GM18519 (cell line): ENCODE data around the gene VTI1A.

ENCODE experiments used
- ATAC-seq: cut with Tn5 transposase; IDR thresholded peaks from one replicate; pipeline ENCODE4 v1.9.1; 2021; ENCODE audit warnings: mild to moderate bottlenecking, moderate library complexity; ENCODE audit not compliant: unreplicated experiment, low FRiP score

VTI1A gene

DNA sequence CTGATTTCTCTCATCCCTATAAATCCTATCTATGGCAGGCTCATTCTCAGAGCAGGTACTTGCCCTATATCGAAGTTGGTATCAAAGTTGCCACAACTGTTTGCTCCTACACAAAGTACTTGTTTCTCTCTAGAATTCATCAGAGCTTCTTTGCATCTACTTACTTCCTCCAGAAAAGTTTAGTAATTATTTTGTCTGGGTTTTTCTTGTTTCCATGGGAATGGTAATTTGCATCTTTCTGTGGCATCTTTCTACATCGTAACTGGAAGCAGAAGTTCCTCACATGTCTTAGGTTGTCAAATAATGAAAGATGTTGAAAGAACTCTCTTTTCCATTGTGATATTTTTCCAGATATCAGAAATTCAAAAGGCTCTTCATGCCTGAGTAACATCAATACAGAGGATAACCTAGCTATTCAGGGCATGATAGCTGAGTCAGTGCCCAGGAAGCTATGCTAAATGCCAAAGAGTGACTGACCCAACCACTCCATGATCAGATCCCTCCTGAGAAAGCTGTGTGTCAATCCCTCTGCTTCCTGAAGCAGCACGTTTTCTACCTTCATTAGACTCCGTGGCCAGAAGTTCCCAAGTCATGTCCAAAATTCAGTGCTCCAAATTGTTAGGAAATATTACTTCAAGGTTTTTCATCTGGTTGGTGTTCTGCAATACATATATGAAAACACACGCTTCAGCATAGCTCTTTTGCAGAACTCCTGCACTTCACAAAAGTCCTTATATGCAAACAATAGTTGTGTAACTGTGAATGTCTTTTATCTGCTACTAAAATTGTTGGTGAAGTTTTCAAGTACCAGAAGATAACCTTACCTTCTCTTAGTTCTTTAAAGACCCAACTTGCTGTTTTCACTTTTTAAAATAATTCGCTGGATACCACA is 216.5 kb downstream of the VTI1A start:
- ATAC-seq, result no peak

DNA sequence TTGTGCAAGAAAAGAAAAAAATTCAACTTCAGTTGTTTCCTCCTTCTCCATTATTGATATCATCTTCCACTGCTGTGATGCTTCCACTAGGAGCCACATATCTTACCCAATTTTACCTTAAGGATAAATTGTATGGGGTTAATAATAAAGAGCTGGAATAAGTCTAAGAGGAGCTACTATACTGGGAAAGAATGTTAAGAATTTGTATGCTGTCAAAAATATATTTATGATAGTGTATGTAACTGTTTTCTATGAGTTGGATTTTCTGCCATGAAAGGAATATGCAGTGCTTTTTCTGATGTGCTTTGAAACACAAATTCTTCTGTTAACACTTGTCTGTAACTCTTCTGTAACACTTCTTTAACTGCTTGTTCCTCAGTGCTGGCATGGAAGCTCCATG is 219.1 kb downstream of the VTI1A start:
- no peak for ATAC-seq

DNA sequence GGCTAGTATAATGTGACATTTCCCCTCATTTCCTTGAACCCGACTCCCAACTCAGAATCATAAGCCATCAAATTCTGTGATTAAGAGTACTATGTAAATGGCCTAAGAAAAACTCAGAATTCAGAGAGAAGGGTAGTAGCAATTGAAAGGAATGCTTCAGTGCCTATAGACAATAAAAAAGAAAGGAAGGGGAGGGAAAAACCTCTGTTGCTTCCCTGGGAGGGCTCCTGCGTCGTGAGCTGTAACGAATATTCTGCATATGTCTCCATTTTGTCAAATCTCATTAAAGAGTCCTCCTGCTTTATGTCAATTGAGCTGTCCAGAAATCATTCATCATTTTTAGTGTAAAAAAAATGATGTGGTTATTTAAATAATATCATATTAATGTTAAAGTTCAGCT is 223.0 kb downstream of the VTI1A start:
- no peak for ATAC-seq

DNA sequence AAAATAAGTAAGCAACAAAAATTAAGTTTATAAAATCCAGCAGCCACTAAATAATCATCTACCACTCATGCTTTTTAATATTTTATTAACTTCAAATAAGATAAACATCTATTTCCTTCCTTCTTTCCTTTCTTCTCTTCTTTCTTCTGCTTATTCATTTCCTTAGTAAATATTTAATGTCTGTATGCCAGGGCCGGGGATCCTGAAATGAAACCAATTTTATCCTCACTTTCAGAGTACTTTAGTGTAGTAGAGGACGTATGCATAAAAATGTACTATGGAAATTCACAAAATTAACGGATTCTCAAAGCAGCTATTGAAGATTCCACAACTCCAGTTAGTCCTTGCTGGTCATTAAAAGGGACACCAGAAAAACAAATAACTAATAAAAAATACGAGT is 224.7 kb downstream of the VTI1A start:
- ATAC-seq, result no peak

DNA sequence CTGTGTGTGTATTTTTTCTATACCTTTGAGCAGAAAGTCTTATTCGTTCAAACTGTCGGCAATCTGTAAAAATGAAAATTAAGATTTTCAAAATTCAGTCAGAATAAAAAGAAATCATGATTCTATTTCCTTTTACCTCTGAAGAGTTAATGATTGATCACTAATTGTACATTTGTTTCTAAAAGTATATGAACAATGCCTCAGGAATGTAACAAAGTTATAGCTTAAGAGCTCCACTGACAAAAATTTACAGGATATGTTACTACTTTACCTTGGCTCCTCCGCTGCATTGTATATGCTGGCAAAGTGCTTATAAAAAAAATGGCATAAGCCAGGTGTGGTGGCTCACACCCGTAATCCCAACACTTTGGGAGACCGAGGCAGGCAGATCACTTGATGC is 225.7 kb downstream of the VTI1A start:
- no peak for ATAC-seq

DNA sequence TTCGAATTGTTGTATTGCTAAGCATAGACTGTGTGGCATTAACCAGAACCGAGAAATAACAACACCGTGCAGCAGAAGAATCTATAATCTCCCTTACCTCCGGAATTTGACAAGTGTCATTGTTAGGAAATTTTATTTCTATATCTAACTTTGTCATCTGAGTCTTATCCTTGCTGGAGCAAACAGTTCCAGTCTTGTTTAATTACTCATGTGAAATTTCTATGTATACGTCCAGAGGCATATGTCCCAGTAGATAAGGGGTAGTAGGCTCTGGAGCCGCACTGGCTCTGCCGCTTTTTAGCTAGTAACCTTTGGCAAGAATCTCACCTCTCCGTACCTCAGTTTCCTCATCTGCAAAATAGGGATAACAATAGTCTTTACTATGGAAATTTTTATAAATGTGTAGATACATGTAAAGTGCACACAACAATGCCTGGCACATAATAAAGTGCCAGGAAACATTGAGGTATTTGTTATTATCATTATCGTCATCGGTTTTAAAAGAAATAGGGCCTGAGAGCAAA is 228.6 kb downstream of the VTI1A start:
- ATAC-seq, result no peak

DNA sequence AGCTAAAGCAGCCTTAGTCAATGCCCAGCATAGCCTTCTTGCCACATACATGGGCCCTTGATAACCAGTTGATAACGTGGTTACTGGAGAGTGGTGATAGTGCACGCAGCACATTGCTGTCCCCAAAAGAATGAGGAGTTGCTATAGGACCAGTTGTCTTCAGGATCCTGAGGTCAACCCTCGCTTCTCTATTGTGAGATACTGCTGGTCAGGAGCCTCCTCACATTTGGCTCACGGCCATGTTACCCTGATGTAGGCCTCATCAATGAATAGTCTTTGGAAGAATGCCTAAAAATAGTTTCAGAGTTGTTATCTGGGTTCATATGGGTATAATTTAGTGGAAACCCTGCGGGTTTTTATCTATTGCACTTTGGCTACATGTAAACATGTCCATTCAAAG is 230.7 kb downstream of the VTI1A start:
- ATAC-seq, result no peak

DNA sequence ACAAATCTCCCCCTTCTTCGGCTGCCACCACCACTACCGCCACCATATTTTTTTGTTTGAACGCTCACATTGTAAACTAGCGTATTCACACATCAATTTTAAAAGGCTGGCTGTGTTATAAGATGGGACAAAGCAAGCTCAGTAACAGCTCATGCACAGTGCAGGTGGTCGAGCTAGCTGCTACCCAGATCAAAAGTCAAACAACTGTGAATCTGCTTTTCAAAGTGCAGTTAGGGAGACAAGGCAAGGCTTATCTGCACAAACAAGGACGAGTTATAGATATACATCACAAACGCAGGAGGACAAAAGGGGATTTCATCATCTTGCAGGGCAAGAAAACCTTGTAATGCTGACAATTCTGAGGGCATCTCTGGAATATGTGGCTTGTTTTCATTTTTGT is 231.6 kb downstream of the VTI1A start:
- no peak for ATAC-seq

DNA sequence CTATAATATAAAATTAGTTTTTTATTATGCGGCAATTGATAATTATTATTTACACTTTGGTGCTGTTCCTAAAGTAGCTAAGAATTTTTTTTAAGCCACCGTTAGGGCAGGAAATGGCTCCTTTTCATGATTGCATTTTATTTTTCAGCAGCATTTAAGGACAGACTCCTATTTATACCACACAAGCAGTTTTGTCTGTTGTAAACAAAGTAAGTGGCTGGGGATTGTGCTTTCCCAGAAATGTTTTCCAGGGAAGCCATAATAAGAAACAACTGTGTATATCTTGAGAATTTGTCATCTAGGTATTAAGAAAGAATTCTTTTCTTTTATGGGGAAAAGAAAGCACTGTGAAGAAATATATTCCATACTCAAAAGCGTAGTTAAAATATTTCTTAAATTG is 232.0 kb downstream of the VTI1A start:
- no peak for ATAC-seq

DNA sequence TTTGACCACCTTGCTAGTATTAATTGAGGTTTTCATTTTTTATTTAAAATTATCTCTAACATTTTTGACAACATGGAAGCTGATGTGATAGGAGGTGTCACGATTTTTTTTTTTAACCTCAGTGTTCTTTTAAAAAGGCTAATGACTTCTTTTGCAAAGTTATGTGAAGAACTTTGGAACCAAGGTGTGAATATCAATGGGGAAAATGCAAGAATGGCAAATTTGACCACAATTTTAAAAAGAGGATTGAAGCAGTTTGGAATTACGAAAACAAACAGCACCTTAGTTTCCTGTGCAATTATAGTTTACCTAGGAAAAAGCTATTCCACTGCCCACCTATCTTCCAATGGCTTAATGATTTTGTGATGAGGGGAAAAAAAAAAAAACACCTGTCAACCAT is 232.4 kb downstream of the VTI1A start:
- ATAC-seq, result no peak

DNA sequence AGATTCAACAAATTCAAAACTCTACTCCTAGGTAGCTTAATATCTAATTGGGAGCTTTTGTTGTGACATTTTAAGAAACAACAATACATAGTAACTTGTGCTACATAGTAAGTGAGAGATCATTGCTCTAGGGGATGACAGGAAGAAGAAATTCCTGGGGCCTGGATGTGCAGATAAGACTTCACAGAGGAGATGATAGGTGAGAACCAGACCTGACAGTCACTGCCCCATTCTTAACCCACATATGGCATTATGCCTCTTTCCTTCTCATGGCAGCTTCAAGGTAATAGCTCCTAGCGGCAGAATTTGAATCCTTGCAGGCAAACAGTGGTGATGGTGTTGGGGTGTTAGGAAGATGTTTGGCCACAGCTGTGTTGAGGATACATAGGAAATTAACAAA is 233.6 kb downstream of the VTI1A start:
- ATAC-seq, result no peak

DNA sequence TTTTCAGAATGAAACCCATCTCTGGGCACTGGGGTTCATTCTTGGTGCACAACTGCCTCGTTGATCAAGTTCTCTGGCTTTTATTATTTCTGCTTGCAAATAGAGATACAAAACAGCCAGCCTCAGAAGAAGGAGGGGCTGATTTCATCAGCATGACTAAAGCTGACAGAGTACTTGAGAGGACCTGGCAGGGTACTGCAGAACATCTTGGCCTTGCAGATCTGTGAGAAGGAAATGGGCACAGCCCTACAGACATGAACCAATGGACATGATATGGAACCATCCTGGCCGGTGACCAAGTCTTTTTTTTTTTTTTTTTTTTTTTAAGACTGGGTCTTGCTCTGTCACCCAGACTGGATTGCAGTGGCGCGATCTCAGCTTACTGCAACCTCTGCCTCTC is 240.6 kb downstream of the VTI1A start:
- no peak for ATAC-seq

DNA sequence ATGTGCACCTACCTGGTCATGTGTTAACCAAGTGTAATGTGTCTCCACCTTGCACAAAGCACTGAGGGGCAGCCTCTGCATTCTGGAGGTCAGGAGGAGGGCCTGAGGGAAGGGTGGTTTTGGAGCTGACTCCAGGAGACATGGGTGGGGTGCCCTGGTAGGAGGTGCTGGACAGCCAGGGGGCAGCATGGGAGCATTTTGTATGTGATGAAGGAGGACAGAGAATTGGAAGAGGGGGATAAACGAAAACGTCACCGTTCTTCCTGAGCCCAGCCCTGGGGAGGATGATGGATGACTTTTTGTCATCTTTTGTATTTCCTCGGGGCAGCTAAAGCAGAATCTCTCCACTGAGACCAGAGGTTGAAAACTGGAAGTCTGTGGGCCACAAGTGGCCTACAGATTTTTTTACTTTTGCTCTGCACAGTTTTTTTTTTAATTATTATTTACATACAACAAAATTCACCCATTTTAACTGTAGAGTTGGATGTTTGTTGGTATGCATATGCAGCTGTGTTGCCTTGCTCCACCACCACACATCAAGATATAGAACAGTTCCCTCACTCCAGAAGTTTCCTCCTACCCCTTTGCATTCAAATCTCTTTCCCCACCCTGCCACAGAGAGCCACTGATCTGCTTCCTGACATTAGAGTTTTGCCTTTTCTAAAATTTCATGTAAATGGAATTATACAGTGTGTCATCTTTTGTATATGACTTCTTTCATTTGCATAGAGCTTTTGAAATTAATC is 242.5 kb downstream of the VTI1A start:
- ATAC-seq, result no peak

DNA sequence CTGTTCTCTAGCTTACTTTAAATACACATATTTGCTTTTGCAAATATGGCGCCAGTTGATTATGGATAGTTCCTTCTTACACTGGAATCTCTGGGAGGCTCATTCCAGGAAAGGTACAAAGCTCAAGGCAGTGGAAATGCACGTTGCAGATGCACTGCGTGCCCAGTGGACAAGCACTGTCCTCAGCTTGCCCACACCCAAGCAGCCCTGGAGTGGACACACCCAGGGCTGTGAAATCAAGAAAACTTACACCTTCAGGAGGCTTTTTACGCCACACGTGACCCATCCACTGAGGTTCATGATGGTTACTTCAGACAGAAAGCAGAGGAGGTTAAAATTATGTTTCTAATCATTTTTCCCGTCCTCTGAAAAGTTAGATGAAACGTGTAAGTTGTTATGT is 248.5 kb downstream of the VTI1A start:
- no peak for ATAC-seq

DNA sequence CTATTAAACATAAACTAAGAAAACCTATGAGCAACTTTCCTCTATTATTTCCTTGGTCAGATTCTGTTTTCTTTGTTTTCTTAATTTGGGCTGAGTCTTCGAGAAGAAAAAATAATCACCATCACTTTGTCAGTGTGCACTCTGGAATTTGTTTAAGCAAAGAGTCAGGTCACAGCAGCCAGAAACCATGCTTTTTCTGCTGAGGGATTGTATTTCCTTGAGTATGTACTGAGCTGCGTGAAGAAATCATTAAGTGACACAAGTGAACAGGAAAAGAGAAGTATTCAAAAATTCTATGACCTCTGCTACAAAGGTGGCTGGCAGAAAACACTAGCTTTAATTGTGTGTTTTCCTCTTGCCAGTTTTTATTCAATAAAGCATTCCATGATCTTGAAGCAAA is 249.6 kb downstream of the VTI1A start:
- ATAC-seq, result no peak

DNA sequence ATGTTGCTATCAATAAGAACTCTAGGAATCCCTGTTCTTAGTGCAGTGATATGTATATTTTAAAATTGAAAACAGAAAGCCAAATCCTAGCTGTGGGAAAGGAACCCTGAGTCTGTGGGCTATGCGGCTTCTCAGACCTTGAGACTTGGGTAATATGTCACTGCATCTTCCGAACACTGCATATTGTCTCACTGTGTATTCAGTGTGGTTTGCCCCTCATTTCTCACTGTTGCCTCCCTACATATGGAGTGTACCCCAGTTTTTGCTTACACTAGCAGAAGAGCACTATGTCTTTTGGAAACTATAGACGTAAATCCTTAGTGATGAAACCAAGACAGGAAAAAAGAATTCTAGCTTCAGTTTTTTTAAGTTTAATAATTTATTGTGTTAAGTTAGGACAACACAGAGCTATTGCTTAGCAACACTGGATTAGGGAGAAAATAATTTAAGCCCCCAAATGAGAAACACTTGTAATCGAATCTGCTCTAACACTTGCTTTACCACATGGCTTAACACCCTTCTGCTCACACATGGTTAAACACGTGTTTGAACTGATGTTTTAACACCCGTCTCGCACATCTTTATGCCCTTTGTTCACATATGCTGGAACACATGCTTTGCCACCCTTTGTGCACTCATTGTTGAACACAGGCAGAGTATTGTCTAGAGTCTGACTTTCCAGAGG is 251.3 kb downstream of the VTI1A start:
- ATAC-seq, result no peak

DNA sequence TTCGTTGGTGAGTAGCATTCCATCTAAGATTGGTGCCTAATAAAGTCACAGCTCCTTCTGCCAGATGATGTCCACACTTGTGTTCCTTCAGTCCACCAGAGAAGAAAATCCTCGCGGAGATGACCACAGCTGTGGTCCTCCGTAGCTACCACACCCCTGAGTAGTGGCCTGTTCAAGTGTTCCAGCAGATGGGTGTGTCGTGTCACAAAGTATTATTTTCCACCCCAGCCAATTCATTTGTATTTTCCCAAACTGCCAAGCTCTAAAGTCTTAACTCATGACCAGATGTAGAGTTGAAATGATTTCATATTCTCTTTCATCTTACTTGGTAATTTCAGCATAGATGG is 251.8 kb downstream of the VTI1A start:
- ATAC-seq, result no peak

DNA sequence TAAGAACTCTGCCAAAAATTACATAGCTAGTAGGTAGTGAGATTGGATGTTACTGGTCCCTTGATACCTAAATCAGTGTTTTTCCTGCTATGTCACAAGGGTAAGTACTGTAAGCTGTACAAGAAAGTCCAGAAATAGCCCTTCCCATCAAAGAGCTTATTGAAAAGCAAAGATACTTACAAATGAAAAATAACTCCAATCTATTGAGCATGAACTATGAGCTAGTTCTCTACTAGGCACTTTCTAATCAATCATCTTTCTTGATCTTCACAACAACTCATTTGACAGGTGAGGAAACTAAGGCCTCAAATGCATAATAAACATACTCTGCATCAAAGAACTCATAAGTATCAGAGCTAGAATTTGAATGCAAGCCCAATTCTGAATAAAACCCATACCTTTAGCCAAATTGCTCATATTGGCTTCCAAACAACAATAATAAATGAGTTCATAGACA is 253.2 kb downstream of the VTI1A start:
- ATAC-seq, result no peak

DNA sequence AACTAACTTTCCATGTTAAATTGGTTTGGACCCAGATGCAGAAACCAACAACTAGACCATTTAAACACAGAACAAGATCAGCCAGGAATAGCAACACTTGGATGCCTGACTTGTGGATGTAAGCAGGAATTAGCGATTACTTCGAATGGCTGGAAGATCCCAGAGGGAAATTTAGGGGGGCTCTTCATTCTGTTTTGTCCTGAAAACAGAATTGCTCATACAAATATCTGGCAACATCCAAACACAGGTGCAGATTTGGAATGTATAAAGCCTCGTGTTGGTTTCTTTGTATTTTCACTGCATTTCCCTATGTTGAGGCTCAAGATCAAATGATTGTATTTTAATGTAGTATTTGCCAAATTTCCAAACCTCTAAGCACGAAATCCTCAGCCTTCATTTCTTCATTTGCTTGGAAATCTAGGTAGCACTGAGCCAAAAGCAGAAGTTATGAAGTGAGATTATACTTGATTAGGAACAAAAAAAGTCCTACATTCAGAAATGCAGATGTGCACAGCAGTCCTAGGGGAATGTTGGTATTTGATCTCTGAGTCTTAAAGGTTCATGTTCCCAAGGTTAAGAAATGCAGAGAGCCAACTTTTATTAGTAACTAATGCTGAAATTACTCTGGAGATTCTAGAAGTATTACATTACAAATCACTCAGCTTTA is 254.3 kb downstream of the VTI1A start:
- ATAC-seq, result no peak

DNA sequence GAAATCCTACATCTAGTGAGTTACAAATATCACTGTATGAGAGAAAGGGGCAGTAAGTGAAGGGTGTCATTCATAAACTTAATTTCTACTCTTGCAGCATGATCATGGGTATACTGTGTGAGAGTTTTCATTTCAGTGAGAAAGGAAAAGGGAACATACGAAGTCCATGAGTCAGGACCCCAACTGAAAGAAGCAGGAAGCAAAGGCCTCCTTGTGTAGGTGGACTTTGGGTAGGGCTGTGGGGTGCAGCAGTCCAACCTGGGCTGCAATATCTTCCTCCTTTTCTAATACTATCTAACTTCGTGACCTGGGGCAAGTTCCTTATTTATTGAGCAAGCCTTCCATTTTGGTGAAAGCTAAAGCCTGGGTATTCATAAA is 254.9 kb downstream of the VTI1A start:
- no peak for ATAC-seq

DNA sequence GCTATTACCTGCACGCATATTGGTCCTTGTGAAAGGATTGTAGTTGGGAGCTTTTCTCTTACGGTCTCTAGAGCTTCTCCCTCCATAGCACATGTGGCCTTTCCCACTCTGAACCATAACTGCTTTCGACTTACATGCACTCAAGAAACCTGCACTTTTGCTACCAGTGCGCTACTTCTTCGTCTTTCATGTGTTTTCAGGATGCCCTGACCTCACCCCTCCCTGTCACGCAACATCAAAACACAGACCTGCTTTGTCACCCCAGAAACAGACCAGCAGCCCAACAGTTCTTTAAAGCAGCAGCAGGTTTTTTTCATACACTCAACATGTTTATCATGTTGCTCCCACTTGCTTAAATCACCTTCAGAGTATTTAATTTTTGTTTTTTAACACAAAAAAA is 259.6 kb downstream of the VTI1A start:
- ATAC-seq, result no peak
